CD4-positive, alpha-beta T cell treated with Interferon alpha-2 for 1 hour (primary cell): Measurements from ENCODE around the gene ALOX5AP.

Experiments
- DNase-seq, 2 donors: peaks; one replicate each; pipeline ENCODE4 v3.0.0-alpha.2; 2020 to 2022

ALOX5AP gene

GRCh38 chr13:30799356-30799824 is 64.0 kb downstream of the ALOX5AP start:
- no peak for DNase-seq

- no peak for DNase-seq
Observed at GRCh38 chr13:30800107-30800506, 64.8 kb downstream of the ALOX5AP start.

GRCh38 chr13:30802501-30802900 is 67.2 kb downstream of the ALOX5AP start:
- no peak for DNase-seq

GRCh38 chr13:30802953-30803478 is 67.7 kb downstream of the ALOX5AP start:
- peak; percentile 78 to 83 for DNase-seq

- DNase-seq: no peak
Observed at GRCh38 chr13:30803749-30804148, 68.4 kb downstream of the ALOX5AP start.

- DNase-seq: no peak
Observed at GRCh38 chr13:30804474-30804873, 69.1 kb downstream of the ALOX5AP start.

GRCh38 chr13:30805132-30805537 is 69.8 kb downstream of the ALOX5AP start:
- DNase-seq: no peak

GRCh38 chr13:30805603-30806011 is 70.3 kb downstream of the ALOX5AP start:
- DNase-seq: no peak

GRCh38 chr13:30806784-30807183 is 71.4 kb downstream of the ALOX5AP start:
- DNase-seq: no peak

- DNase-seq: no peak
Observed at GRCh38 chr13:30807392-30807791, 72.0 kb downstream of the ALOX5AP start.

- DNase-seq: no peak
Observed at GRCh38 chr13:30808600-30808999, 73.3 kb downstream of the ALOX5AP start.

GRCh38 chr13:30809787-30810186 is 74.4 kb downstream of the ALOX5AP start:
- no peak for DNase-seq

GRCh38 chr13:30810261-30810701 is 74.9 kb downstream of the ALOX5AP start:
- no peak for DNase-seq

- no peak for DNase-seq
Observed at GRCh38 chr13:30810801-30811200, 75.5 kb downstream of the ALOX5AP start.
